AML-193 (cell line): ENCODE measurements around the gene MAD2L1BP.
A peak's percentile ranks its signal among the peaks of the same experiment; 100 is the strongest.

Experiments used
- DNase-seq, 2 experiments: peaks; one replicate each; lab custom pipeline; 2025; lab: John Stamatoyannopoulos, UW

The MAD2L1BP gene

DNA sequence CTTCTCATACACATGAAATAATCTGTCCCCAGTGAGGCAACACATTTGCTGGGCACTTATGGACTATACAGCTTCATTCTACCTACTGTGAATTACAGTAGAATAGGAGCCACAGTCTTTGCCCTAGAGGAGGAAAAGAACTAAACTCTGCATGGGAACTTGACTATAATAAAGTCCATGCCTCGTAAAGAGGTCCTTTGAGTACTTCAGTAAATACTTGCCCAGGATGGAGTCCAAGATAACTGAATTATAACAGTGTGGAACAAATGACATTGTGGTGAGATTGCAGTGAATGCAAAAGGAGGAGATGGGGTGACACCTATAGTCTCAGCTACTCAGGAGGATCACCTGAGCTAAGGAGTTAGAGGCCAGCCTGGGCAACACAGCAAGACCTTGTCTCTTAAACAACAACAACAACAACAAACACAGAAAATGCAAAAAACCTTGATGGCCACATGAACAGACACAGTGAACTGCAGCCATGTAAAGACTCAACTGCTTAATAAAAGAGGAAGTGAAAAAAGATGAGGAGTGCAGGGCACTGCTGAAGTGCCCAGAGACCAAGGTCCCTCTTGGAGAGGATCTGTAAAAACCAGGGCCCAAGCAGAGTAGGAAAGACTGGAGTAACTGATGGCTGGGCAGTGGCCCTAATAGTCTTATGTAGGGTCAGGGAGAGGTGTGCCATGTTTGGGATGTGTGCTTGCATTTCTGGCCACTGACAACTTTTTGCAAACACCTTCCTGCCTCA lies 48.2 kb downstream of the MAD2L1BP start:
- DNase-seq = peak; percentile 50 to 63

GRCh38 chr6:43687079-43687436 lies 51.4 kb downstream of the MAD2L1BP start:
- no peak for DNase-seq

DNA sequence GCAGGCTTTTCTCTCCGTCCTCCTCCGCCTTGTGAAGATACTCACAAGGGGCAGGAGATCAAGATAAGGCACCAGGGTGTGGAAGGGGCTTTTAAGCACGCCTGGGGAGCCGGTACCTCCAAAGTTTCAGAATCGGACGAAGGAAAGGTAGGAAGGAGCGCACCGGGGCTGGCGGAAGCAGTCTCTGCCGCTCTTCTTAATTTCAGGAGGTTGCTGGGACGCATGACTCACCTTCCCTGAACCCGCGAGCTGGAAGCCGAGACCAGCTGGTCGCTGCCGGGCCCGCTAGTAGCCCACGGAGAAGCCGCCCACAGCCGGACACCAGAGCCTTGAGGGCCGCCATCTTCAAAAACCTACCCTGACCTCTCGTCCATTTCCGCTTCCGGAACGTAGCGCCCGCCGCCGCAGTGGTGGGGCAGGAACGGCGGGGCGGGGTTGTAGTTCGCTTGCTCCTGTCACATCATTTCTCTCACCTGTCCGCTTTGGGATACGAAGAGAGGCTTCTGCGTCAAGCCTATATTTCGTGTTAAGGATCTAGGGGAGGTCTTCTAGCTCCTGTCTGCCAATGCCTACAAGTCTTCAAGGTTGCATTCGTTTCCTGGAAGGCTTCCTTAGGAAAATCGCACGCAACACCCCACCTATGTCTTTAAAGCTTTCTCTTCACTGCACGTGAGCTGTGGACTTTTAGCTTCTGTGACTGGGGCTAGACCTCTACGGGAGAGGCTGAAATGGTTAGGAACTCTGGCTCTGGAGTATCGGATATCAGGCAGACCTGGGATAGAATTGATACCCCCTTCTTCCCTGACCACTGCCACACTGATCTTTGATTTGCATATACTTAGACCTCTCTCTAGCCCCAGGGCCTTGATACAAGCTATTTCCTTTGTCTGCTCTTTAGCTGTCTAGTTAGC lies 52.1 kb downstream of the MAD2L1BP start, which contains the start of gene MRPS18A:
TSS of gene MRPS18A (minus strand) at position 355 of the 911 bp plus-strand sequence. CDS start at position 343, 12 bp downstream.
- DNase-seq = peak; percentile 79 to 86

DNA sequence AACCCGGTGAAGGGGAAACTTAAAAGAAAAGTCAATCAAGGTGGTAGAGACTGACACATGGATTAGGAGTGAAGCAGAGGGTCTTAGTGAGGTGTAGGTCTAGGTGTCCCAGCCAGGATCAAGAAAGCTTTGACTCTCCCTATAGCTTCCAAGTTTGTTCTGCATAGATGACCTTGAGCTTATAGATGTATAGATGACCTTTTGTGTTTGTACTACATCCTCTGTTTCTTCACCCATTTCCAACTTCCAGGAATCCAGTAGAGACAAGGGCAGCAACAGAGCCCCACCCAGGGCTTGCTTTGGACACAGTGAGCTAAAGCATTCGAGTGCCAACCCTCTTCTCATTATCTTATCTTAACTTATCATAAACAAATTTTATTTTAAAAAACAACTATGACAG lies 53.8 kb downstream of the MAD2L1BP start:
- no peak for DNase-seq
